GM23338 (cell line): ENCODE measurements around the gene PBX3.

Experiments
- CREB1 ChIP-seq: fragments of 250-450 bp; sonication (Bioruptor Pico); IDR thresholded peaks from 2 replicates; pipeline ENCODE4 v1.5.0; 2020; ENCODE audit warnings: low read depth, mild to moderate bottlenecking, moderate library complexity
- CTCF ChIP-seq, 2 experiments: fragments of 200-600 bp in 1 of 2; sonication (generic) in 1 of 2; conservative IDR thresholded peaks; 2 replicates each; pipeline versions ENCODE4 v1.5.1 to v1.6.1; 2016 to 2017; ENCODE audit warnings: antibody characterized with exemption in 2 of 2, low read depth in 2 of 2, mild to moderate bottlenecking in 2 of 2, moderate library complexity in 1 of 2
- EZH2 ChIP-seq: fragments of 200-600 bp; sonication (generic); IDR thresholded peaks from one replicate; pipeline ENCODE4 v1.8.0; 2017; ENCODE audit warnings: antibody characterized with exemption, mild to moderate bottlenecking, low read depth; ENCODE audit not compliant: unreplicated experiment
- EZH2phosphoT487 ChIP-seq: fragments of 200-600 bp; sonication (generic); IDR thresholded peaks from one replicate; pipeline ENCODE4 v1.8.1; 2018; ENCODE audit warnings: antibody characterized with exemption; ENCODE audit not compliant: unreplicated experiment
- NANOG ChIP-seq: IDR thresholded peaks from 2 replicates; pipeline ENCODE4 v1.6.1; 2016; ENCODE audit warnings: antibody characterized with exemption, borderline replicate concordance
- REST ChIP-seq: IDR thresholded peaks from one replicate; pipeline ENCODE4 v1.6.1; 2018; ENCODE audit warnings: antibody characterized with exemption; ENCODE audit not compliant: unreplicated experiment

- no peak for TF ChIP-seq EZH2phosphoT487
- TF ChIP-seq CTCF (conservative IDR thresholded peaks at IDR 0.05; ENCODE audit: low read depth in 2 of 2), result no peak
- no peak for TF ChIP-seq CREB1 (CRISPR knock-in tag)
- TF ChIP-seq EZH2, result no peak
- TF ChIP-seq REST, result no peak
- TF ChIP-seq NANOG, result no peak
Measured at GRCh38 chr9:125835655-125836054, 88.5 kb downstream of the PBX3 start.
